Measurements from ENCODE around the gene ZC2HC1C. TPM values are rescaled to one million over a fixed set of nuclear protein-coding genes. Genes with fewer than 3 reads are reported as not detected.

The ZC2HC1C gene
- 0.39 and 3.8 TPM in 2 replicates for total RNA-seq

GRCh38 chr14:75069121-75069810 is at the start of gene ZC2HC1C:
TSS of gene ZC2HC1C (plus strand) at chr14:75069641. CDS start at chr14:75070574, 933 bp downstream.

GRCh38 chr14:75050852-75051555 is 18.4 kb upstream of the ZC2HC1C start, which contains the start of gene MLH3:
TSS of gene MLH3 (minus strand) at chr14:75051467. CDS start at chr14:75049655, 1,812 bp downstream.

GRCh38 chr14:75063491-75064204 is 5.8 kb upstream of the ZC2HC1C start, which contains the start of gene ACYP1:
TSS of gene ACYP1 (minus strand) at chr14:75064024. CDS start at chr14:75063553, 471 bp downstream.

GRCh38 chr14:75126679-75127473 is 57.4 kb downstream of the ZC2HC1C start, which contains the start of gene NEK9:
TSS of gene NEK9 (minus strand) at chr14:75127048. CDS start at chr14:75126921, 127 bp downstream.

Other genes with a start within 250 kb of the ZC2HC1C start
- gene PROX2, start 193.5 kb upstream of the ZC2HC1C start, total RNA-seq: not detected in 2 replicates
- gene DLST, start 187.7 kb upstream of the ZC2HC1C start, total RNA-seq: 63.9 and 65.2 TPM in 2 replicates
- 2.1 TPM in 1 of 2 replicates, not detected in the other for gene RPS6KL1, start 146.4 kb upstream of the ZC2HC1C start, total RNA-seq
- 14.6 and 24.5 TPM in 2 replicates for gene PGF, start 114.0 kb upstream of the ZC2HC1C start, total RNA-seq
- gene EIF2B2, start 66.7 kb upstream of the ZC2HC1C start, total RNA-seq: 48.1 and 54.3 TPM in 2 replicates
- 9.8 and 16.0 TPM in 2 replicates for gene MLH3, start 18.2 kb upstream of the ZC2HC1C start, total RNA-seq
- 9.7 and 11.1 TPM in 2 replicates for gene ACYP1, start 5.6 kb upstream of the ZC2HC1C start, total RNA-seq
- gene NEK9, start 57.4 kb downstream of the ZC2HC1C start, total RNA-seq: 29.3 and 48.1 TPM in 2 replicates
- gene TMED10, start 107.0 kb downstream of the ZC2HC1C start, total RNA-seq: 266 and 308 TPM in 2 replicates
- 99.3 and 179 TPM in 2 replicates for gene FOS, start 209.2 kb downstream of the ZC2HC1C start, total RNA-seq